ENCODE measurements around the gene CLEC9A.

DNA sequence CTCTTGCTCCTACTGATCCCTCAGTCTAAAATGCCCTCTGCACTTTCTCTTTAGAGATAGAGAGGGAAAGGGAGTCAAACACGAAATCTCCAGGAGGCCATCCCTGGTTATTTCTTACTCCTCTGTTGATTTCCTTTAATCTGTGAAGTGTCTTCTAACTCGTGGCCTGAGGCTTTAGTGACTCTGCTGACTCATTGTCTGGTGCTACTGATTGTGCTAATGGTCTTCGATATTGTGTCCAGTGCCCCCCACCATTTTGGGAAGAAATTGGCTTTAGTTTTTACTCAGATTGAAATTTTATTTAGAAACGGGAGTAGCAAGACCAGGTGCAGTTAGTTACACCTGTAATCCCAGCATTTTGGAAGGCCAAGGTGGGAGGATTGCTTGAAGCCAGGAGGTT is 839 bp downstream of the CLEC9A start:
- no peak for TF ChIP-seq CTCF (IDR thresholded peaks at IDR 0.05; ENCODE audit: low read depth, low read length, missing input control)
- TF ChIP-seq JUND (IDR thresholded peaks at IDR 0.05), result no peak
- no peak for TF ChIP-seq RAD21 (IDR thresholded peaks at IDR 0.05)
- no peak for TF ChIP-seq GABPA (IDR thresholded peaks at IDR 0.05 in 1 of 2, conservative IDR thresholded peaks at IDR 0.05 in 1 of 2)
- TF ChIP-seq REST (IDR thresholded peaks at IDR 0.05), result no peak
- no peak for TF ChIP-seq TAF1 (conservative IDR thresholded peaks at IDR 0.05)
- no peak for TF ChIP-seq YY1 (IDR thresholded peaks at IDR 0.05)
- TF ChIP-seq, protein P1, sequence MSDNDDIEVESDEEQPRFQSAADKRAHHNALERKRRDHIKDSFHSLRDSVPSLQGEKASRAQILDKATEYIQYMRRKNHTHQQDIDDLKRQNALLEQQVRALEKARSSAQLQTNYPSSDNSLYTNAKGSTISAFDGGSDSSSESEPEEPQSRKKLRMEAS (IDR thresholded peaks at IDR 0.05), result no peak
- no peak for TF ChIP-seq HNF4G (IDR thresholded peaks at IDR 0.05)
- TF ChIP-seq ATF3 (IDR thresholded peaks at IDR 0.05), result no peak
- no peak for TF ChIP-seq RXRA (IDR thresholded peaks at IDR 0.05)
